GM21367 (cell line): ENCODE results near the gene EIF4E1B.

Source experiments
- ATAC-seq: cut with Tn5 transposase; IDR thresholded peaks from one replicate; pipeline ENCODE4 v1.9.1; 2021; ENCODE audit not compliant: unreplicated experiment

EIF4E1B gene

DNA sequence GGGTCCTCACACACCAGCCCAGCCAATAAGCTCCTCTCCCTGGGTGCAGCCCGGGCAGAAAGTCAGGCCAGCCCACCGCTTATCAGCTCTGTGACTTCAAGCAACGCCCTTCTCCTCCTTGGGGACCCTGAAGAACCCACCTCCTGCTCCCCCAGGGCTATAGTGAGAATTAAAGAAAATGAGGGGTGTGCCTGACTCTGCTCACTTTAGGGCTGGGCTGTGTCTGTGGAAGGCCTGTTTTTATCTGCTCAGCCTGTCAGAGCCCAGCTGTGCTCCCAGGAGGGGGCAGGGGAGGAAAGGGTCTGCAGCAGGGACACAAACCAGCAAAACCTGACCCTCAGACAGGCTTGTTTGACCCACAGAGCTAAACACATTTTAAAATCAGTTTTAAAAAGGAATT, 24.4 kb upstream of the EIF4E1B start:
- no peak for ATAC-seq

DNA sequence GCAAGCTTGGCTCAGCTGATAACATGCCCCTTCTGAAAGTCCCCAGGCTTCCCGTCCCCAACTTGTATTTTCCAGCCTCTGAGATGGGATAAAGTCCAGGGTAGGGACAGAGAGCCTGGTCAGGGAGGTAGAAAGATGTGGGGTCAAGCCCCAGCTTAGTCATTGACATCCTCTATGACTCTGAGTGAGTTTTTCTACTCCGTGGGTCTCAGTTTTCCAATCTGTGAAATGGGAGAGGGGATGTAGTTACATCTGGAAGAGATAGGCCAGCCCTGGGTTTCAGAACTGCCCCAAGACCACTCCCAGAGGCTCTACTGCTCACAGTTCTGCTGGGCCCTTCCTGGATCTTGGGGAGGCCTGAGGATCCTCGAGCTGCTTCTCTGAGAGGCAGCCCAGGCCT, 23.6 kb upstream of the EIF4E1B start:
- ATAC-seq = no peak

DNA sequence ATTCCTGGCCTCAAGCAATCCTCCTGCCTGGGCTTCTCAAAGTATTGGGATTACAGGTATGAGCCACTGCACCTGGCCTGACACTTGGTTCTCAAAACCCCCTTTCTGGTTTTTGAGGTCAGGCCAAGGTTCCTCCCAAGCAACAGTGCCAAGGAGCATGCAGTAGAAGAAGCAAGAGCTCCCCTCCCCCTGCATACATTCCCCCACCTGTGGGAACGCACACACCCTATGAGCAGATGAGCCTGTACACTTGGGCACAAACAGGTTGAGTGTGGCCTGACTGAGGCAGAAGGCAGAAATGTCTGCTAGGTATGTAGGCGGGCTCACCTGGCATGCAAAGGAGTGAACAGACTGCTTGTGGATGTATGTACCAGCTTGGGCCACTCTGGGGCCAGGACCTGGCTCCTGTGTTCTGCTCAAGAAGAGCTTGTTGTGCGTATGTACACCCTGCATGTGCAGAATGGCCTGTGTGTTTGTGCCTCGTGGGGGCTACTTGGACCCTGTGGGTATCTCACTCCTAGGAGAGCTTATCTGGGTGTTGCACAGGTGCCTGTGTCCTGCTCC, 22.3 kb upstream of the EIF4E1B start:
- no peak for ATAC-seq

DNA sequence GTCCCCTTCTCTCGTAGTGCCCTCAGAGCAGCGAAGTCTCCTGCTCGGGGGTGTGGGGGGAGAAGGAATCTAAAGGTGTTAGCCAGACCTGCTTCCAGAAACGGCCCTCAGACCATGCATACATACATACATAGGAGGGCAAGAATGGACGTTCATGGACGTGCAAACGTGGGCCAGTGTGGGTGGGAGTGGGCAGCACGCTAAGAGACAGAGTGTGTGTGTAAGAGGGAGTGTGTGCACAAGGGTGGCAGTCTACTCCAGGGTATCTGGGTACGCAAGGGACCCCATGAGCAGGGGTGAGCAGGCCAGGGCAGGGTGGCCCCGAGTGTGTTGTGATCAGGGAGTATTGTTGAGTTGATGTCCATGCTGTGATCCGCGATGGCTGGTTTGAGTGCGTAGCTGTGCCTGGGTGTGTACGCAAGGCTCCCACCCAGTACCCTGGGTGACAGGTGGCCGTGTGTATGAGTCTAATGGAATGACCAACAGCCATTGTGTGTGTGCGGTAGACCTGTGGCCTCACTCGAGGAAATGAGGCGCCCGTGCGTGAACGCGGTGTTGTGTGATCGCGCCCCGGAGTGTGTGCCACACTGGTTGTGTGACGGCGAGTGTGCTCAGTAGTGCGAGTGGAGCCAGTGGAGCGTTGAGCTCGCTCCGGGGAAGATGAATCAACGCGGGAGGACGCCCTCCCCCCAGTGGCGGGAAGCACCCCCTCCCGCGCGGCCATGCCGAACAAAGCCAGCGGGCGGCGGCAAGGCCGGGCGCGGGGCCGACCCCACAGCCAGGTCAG, 21.3 kb upstream of the EIF4E1B start:
- ATAC-seq = peak; percentile 15

DNA sequence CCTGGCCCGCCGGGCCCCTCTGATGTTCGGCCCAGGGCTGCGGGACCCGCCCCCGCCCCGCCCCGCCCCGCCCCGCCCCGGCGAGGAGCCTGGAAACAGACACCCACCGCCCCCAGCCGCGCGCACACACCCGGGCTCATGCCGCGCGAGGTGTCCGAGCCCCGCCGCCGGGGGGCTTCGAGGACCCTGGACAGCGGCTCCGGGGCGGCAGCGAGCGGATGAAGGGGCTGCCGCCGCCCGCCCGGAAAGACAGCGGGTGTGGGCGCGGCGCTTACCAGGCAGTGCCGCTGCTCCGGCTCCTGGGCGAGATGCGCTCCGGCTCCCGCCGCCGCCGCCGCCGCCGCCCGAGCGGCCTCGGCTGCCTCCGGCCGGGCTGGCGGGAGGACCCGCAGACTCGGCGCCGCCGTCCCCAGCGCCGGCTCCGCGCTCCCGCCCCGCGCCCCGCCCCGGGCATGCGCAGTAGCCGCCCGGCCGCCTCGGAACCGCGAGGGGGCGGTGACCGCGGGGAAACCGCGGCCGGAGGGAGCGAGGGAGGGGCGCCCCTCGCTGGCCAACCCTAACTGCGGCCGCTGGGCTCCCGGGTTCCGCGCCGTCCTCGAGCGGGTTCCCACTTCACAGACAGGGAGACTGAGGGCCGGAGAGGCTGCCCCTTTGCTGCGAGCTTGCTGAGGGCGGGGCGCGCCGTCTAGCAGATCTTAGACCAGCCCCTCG, 20.6 kb upstream of the EIF4E1B start, which contains the start of gene GPRIN1:
TSS of gene GPRIN1 (minus strand) at position 433 of the 711 bp plus-strand sequence. CDS start 10,322 bp downstream, outside the sequence.
- ATAC-seq = peak; percentile 58

DNA sequence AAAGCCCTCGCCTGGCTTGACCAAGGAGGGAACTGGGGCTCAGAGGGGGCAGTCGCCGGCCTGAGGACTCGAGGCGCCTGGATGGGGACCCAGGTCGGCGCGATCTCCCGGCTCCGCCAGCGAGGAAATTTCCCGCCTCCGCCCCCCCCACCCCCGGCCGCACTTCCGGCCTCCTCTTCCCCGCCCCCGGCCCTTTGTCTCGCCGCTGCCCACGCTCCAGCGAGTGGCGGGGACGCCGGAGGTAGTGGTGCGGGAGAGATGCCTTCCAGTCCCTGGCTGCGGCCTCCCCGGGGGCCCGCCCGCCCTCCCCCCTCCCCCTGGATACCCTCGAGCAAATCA, 20.1 kb upstream of the EIF4E1B start:
- ATAC-seq = no peak

DNA sequence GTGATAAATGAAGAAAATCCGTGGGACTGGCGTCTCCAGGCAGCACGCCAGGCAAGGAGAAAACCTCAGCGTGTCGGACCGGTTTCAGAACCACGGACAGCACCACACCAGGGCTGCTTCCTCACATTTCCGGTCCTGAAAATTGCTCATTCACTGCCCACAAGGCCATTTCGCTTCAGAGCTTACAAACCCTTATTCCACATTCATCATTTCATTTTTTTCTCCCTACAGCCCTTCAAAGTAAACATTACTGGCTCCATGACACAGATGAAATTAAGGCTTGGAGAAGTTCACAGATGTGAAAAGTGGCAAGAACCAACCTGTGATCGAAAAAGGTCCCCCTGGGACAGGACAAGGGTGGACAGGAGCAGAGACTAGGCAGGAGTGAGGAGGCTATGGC, 19.0 kb upstream of the EIF4E1B start:
- no peak for ATAC-seq

DNA sequence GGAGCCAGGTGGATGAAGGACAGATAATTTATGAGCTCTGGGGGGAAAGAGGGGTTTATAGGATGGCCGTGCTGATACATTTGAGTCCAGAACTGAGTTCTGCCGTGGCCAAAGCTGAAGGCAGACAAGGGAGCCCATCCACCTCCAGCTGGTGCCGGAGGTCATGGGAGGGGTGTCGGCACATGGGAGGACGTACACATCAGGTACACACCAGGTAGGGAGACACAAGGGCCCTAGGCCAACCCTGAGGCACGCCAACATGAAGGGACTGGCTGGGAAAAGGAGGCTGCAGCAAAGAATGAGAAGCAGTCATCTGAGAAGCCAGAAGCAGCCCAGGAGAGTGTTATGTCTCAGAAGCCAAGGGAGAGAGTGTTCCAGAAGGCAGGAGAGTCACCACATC, 18.5 kb upstream of the EIF4E1B start:
- no peak for ATAC-seq

DNA sequence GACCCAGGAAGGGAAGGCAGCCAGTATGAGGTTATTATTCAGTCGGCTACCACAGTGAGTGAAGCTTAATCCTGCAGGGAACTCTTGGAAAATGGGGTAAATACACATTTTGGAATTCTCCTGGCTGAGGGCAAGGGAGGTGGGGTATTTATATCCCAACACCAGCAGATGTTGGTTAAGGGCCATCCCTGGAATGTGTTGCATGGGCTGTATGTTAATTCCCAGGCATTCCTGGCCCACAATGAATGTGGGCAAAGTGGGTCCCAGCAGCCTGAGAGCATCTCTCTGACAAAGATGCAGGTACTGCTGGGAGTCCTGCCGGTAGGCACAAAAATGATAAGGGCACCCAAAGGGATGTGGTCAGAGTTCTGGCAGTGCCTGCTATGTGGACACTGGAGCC, 17.6 kb upstream of the EIF4E1B start:
- ATAC-seq = no peak

DNA sequence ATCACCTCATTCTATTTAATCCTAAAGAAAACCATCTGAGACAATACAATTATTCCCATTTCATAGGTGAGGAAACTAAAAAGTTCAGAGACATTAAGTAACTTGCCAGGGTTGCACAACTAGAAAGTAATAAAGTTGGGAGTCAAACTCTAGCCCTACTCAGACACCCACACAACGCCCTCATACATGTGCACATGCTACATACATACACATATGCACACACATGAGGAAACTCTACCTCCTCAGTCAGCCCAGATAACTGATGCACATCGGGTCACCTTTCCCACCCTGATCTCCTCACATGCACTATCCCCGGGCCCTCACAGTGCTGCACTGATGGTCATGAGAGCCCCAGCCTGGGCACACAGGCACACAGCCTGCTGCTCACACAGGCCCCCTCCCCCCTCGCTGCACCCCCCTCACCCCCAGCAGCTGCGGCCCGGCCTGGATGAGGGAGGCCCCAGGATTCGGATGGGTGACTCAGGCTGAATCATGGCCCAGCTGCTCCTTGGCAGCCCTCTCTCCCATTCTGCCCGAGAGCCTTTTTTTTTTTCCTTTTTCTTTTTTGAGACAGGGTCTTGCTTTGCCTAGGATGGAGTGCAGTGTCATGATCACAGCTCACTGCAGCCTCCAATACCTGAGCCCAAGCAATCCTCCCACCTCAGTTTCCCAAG, 15.5 kb upstream of the EIF4E1B start:
- ATAC-seq = no peak

DNA sequence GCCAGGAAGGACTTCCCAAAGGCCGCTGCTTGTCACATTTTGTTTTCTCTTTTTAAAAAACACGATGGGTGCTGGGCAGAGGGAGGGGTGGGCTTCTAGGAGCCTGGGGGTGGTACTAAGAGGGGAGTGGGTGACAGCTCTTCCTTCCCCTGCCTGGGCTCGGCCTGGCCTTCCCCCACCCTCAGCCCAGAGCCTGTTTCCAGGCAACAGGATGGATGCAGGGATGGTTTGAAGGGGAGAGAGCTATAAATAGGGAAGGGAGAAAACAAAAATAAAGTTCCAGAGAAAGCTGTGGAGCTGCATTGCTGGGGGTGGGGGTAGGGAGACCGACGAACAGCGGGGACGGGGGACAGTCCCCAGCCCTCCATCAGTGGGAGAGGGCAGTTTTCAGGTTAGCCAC, 14.0 kb upstream of the EIF4E1B start:
- no peak for ATAC-seq

DNA sequence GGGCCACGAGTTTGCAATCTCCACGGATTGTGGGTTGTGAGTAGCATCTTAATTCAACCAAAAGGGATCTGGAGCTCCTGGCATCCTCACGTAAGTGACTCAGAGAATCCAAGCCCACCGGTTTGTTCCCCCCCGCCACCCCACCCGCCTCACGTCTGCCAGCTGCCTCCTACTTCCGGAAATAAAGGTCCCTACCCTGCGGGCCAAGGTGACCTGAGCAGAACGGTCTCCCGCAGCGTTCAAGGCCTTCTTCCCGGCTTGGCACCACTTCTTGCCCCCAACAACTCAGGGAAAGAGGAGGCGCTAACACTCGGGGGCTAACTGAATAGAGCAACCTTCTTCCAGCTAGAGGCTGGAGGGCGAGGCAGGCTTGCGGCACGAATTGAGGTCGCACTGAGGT, 11.7 kb upstream of the EIF4E1B start:
- ATAC-seq = no peak

DNA sequence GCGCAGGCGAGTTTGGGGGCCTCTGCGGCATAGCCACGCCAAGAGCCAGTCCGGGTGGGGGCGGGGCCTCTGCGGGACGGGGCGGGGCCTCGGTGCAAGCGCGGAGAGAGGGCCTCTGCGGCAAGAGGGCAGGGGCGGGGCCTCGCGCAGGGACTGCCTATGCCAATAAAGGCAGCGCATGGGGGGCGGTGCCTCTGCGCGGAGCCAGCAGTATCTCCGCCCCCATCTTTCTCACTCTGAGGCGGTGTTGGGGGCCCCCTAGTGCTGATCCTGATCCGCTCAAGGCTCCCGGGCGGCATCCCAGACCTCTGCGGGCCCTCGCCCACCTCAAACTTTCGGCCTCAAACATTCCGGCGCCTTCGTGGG, 11.3 kb upstream of the EIF4E1B start:
- ATAC-seq = peak; percentile 48

DNA sequence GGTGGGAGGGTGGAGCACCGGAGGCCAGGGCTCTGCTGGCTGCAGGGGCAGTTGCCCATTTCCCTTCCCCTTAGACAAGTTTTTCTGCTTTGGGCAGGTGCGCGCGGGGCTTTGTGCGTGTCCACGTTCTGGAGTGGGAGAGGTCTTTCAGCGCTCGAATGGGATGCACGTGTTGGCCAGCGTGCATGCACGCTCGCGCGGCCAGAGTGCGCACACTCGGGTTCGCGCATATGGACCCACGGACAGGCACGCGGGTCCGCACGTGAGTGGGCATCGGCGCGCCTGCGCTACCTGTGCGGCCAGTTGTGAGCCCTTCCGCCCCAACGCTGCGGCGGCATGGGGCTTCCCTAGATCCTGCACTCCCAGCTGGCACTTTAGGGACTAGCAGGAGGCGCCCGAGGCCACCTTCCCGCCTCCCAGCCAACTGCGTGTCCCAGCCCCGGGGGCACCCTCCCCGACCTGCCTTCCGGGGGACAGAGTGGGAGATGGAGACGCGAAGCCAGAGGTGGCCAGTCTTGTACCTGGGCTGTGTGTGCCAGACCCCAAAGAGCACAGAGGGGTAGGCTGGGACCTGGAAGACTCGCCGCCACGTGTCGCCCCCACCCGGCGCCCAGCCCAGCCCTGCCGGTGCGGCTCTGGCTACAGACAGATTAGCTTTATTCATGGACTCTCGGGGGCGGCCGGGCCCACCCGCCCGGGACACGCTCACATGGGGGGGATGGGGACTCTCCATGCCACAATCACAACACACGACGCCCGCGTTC, 10.7 kb upstream of the EIF4E1B start:
- ATAC-seq = no peak

DNA sequence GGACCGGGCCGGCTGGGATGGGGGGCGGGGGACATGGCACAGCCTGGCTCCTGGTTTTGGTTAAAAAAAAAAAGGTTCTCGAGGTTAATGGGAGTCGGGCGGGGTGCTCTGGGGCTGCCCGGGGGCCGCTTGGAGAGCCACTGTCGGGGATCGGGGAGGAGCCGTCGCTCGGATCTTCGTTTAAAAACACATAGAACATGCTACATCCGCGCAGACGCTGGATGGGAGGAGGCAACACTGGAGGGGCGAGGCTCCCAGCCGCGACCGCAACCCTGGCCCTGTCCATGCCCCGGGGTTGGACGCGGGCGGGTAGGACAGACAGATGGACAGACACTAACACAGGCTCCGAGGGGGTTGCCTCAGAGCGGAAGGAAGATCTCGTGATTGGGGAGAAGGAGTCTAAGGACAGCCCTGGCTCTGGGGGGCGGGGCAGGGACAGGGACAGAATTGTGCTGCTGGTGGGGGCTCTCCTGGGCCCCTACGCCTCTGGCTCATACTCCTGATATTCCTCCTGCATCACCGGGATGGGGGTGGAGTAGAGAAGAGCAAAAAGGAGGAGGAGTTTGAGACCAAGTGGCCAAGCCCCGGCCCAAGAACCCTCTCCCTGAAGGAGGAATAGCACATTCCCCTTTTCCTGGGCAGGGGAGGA, 10.0 kb upstream of the EIF4E1B start:
- no peak for ATAC-seq

DNA sequence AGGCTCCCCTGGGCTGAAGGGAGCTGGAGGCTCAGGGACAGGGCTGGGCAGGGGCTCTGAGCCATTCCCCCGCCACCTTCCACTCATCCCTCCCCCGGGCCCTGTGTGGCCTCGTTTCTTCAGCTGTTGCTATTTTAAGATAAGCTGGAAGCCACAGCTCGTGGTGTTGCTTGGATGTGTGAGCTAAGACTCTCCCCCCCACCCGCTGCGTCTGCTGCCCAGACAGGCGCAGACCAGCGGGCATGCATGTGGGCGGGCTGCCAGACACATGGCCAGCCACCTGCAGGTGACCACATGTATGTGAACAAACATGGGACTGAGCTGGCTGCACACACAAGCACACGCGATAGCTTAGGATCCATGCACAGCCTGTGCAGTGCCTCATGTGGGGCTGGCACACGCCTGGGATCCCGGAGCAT, 8.8 kb upstream of the EIF4E1B start:
- no peak for ATAC-seq

DNA sequence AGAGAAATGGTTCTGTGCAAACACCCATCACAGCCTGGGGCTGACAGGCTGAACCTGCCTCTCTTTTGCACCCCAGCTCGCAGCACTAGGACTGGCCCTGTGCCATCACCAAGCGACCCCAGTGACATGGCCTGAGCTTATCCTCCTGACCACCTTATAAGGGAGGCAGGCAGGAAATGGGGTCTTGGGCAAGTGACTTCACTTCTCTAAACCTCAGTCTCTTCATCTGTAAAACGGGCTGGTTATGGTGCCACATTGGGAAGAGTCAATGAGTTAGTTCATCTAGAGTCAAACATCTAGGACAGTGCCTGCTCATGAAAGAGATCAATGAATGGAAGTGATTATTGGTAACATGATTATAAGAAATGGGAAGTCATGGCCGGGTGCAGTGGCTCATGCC, 6.3 kb upstream of the EIF4E1B start:
- no peak for ATAC-seq

DNA sequence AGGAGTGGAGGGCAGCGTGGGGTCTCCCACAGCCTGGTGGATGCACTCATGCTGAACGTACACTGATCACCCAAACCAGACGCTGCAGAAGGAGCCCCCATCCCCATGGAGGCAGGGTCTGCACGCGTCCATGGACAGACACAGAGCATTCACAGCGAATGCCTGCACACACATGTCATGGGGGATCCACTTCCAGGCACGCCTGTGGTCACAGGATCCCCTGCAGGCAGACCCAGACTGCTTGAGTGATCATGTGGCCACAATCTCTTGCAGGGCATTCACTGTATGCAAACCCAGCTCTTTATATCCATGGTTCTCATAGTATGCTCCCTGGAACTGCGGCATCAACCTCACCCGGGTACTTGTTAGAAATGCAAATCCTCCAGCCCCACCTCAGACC, 5.5 kb upstream of the EIF4E1B start:
- no peak for ATAC-seq

DNA sequence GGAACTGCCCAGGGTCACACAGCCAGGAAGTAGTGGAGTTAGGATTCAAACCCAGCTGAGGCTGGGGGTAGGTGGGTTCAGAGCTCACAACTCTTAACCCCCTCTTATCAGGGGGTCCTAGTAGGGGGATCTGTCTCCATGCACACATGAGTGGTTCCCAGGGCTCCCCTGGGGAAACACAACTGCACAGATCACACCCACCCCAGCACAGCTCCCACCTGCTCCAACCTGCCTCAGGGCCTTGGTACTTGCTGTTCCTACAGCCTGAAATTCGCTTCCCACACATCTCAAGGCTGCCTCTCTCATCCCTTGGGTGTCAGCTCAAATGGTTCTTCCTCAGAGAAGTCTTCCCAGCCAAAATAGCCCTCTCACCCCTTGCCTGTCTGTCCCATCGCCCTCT, 5.0 kb upstream of the EIF4E1B start:
- no peak for ATAC-seq
